Heart left ventricle (tissue), 16 donors: ENCODE results near the gene DYNC1I1. TPM values are rescaled to one million over a fixed set of nuclear protein-coding genes. Genes with fewer than 3 reads are reported as not detected.

Experiments
- ATAC-seq, 4 donors: fragments of 200-7000 bp; cut with Tn5 transposase; one replicate each; pipeline ENCODE4 v1.9.1; 2020 to 2022; ENCODE audit warnings: moderate library complexity in 4 of 4, mild to moderate bottlenecking in 3 of 4, moderate number of reproducible peaks in 1 of 4
- DNase-seq, 5 donors: peaks; one replicate each; pipeline ENCODE4 v3.0.0-alpha.2; 2020
- H3K27ac ChIP-seq, 12 donors: fragments of 200-600 bp; sonication (generic) in 4 of 12; one replicate each; pipeline versions ENCODE4 v1.5.0 to v1.8.0; 2016 to 2022; ENCODE audit warnings: mild to moderate bottlenecking in 2 of 12
- H3K27me3 ChIP-seq, 9 donors: fragments of 200-600 bp; sonication (generic) in 2 of 9; one replicate each; pipeline versions ENCODE4 v1.5.1 to v1.8.0; 2016 to 2022; ENCODE audit warnings: mild to moderate bottlenecking in 3 of 9
- H3K36me3 ChIP-seq, 9 donors: fragments of 200-600 bp; sonication (generic) in 2 of 9; one replicate each; pipeline versions ENCODE4 v1.5.0 to v1.8.0; 2018 to 2022; ENCODE audit warnings: mild to moderate bottlenecking in 2 of 9
- H3K4me1 ChIP-seq, 12 donors: fragments of 200-600 bp; sonication (generic) in 4 of 12; one replicate each; pipeline versions ENCODE4 v1.5.0 to v1.8.0; 2016 to 2022; ENCODE audit warnings: mild to moderate bottlenecking in 3 of 12
- H3K4me3 ChIP-seq, 12 donors: fragments of 200-600 bp; sonication (generic) in 4 of 12; one replicate each; pipeline versions ENCODE4 v1.5.0 to v1.8.0; 2017 to 2022; ENCODE audit warnings: mild to moderate bottlenecking in 9 of 12, moderate library complexity in 4 of 12
- H3K9me3 ChIP-seq, 12 donors: fragments of 200-600 bp; sonication (generic) in 4 of 12; one replicate each; pipeline versions ENCODE4 v1.5.0 to v1.8.0; 2016 to 2022; ENCODE audit warnings: mild to moderate bottlenecking in 1 of 12
- CTCF ChIP-seq, 12 donors: fragments of 200-600 bp; sonication (generic) in 4 of 12; IDR thresholded peaks; one replicate each; pipeline versions ENCODE4 v1.5.0 to v1.8.0; 2018 to 2022; ENCODE audit warnings: antibody characterized with exemption in 12 of 12, mild to moderate bottlenecking in 5 of 12
- POLR2A ChIP-seq, 2 donors: fragments of 450-650 bp; IDR thresholded peaks; one replicate each; pipeline ENCODE4 v1.6.1; 2017; ENCODE audit warnings: antibody characterized with exemption in 2 of 2, mild to moderate bottlenecking in 2 of 2, moderate library complexity in 2 of 2
- WGBS, 4 donors: extraction: QIAGEN DNeasy Blood & Tissue Kit in 2 of 4; methylation state at CpG; one replicate each; pipeline versions ENCODE4 v1.1.5 to v1.1.7; 2013 to 2018; 5-methylcytosine and 5-hydroxymethylcytosine counted together
- intact Hi-C, 10 donors: fragments of 100-400 bp; cut with DNase I; formaldehyde crosslinking; loops; one replicate each; pipeline versions ENCODE4 v1.11.1 to v1.14.2; 2022
- polyA plus RNA-seq, 2 donors: library from polyadenylated mRNA; stranded (reverse); fragments of 200-250 nt; gene quantifications; one replicate each; pipeline ENCODE4 v1.2.3, GENCODE V29; 2013
- total RNA-seq, 9 donors: library from RNA; depleted of rRNA in 2 of 9; stranded (reverse); fragments of >200 nt in 2 of 9; fragmentation: NEBNext Ultra II Directional in 3 of 9; extraction: Animal tissue kit (Norgen Biotek cat#: 25700) in 3 of 9; gene quantifications; one replicate each; pipeline versions ENCODE4 v1.1.0 to v1.2.4, GENCODE V29; 2016 to 2023
- donor health status: ischemic (EF 13 %, LVEDD 7.1; RV severe dilation, severe dysfunction).
- donor health status: healthy with polysubstance abuse.
- donor health status: DM: no; HTN: yes; CAD: no.
- donor health status: DM: no; HTN: no; CAD: no.
- donor health status: ischemic (EF 25% LVEDD 6.9; RV normal size, moderate dysfunction).
- donor health status: ischemic (EF 25% LVEDD 5.7; RV mildly dilated, moderate dysfunction).
- donor health status: healthy.
- donor health status: DM: yes; HTN: yes; CAD: no.
- donor health status: ischemic (EF 35%, LVEDD 5.7; RV mildly dilated, moderate dysfunction).
- donor health status: nonischemic (EF 11% LVEDD 7.7; RV severe dilation, severe dysfunction).
- donor health status: DM: yes; HTN: yes; CAD: no.
- donor health status: PGD.
- donor health status: ischemic (EF 29% LVEDD 5.4; RV normal size, mild dysfunction).
- donor health status: nonischemic (EF 23%, LVEDD 6.1; RV moderate dilation, normal function).

DYNC1I1 gene
- total and polyA plus RNA-seq, 11 donors: 6.1 to 46.8 (median 30.6) TPM

DNA sequence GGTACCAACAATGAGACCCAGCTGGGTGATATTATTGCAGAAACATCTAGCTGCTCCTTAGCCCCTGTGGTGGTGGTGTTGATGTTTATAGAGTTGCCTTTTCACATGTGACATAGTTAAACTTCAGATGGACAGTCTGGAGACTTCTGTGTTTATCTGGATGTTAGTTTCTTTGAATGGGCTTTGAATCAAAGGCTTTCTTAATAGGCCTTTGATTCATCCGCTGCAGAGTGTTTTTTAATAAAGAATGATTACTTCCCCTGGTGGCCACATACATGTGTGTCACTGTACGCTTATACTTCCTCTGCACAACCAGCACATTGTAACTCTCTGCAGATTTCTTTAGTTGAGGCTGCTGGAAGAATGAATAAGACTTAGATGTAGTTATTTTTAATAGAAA, 221.0 kb downstream of the DYNC1I1 start:
- intact Hi-C loops: no loop called here
- 68 to 80% (median 71%) methylated on average over 2 of the region's 2 CpGs for WGBS, 4 donors
- DNase-seq: no peak

DNA sequence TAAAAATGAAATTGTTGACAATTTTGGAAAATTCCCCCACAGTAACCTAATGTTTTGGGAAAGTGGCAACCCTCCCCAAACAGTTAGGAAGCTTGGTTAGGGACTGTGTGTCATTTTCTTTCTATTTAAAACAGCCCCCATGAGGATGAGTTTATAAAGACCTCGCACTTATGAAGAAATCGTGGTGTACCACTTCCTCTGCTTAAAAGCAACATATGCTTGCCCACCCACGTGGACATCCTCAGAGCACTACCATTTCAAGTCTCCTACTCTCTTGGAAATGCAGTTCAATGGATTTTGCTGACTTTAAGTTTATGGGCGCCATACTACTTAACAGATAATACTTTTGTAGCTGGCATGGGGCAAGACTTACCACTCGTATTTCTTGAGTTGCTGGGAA, 223.8 kb downstream of the DYNC1I1 start:
- no peak overlapping the region for H3K4me3 ChIP-seq
- no peak for DNase-seq
- TF ChIP-seq POLR2A (IDR thresholded peaks at IDR 0.05): no peak
- no peak for ATAC-seq
- H3K4me1 ChIP-seq: no peaks in the 10 kb centered on the region
- intact Hi-C loops: no loop called here
- no peaks in the 10 kb centered on the region for H3K9me3 ChIP-seq
- H3K27me3 ChIP-seq: no peaks in the 10 kb centered on the region
- H3K27ac ChIP-seq: no peak overlapping the region
- 65 to 78% (median 71%) methylated on average over 5 of the region's 5 CpGs for WGBS, 4 donors
- peaks cover 0 to 22% (median 0%) of the 10 kb centered on the region in 9 donors for H3K36me3 ChIP-seq

More for the DNA sequence above, 221.0 kb downstream of the DYNC1I1 start:
- Histone ChIP-seq H3K9me3 (no peaks in the 10 kb centered on the region), H3K4me1 (peaks cover 0 to 3% (median 0%) of the 10 kb centered on the region in 12 donors), H3K27me3 (no peaks in the 10 kb centered on the region), H3K27ac (no peak overlapping the region), H3K4me3 (no peak overlapping the region), H3K36me3 (peaks cover 0 to 14% (median 0%) of the 10 kb centered on the region in 9 donors)
- TF ChIP-seq CTCF (IDR thresholded peaks at IDR 0.05) (peak in 1 of 12 donors; percentile 19), POLR2A (IDR thresholded peaks at IDR 0.05) (no peak)
- ATAC-seq: no peak

DNA sequence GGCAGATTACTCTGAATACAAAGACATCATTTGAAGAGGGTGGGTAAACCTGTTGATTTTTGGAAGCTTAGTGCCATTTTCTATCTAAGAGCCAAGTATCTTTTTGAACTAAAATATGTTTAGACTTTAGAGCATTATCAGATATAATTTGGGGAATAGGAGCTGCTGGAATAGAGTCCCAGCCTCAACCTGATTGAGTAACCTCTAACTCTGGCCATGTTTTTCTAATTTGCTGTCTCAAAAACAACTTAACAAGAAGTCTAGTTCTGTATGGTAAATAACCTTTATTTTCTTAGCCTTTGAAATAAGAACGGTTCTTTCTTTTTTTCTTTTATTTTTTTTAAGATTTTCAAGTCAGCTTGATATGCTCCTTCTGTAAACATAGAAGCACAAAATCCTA, 224.5 kb downstream of the DYNC1I1 start:
- Histone ChIP-seq H3K36me3 (peaks cover 0 to 22% (median 0%) of the 10 kb centered on the region in 9 donors), H3K4me3 (no peak overlapping the region), H3K4me1 (no peaks in the 10 kb centered on the region), H3K27me3 (no peaks in the 10 kb centered on the region), H3K27ac (no peak overlapping the region), H3K9me3 (no peaks in the 10 kb centered on the region)
- 75 to 78% (median 77%) methylated on average over 1 of the region's 1 CpG for WGBS, 4 donors
- DNase-seq (no peak), ATAC-seq (no peak)
- intact Hi-C loops: no loop called here
- no peak for TF ChIP-seq CTCF (IDR thresholded peaks at IDR 0.05)
- no peak for TF ChIP-seq POLR2A (IDR thresholded peaks at IDR 0.05)

DNA sequence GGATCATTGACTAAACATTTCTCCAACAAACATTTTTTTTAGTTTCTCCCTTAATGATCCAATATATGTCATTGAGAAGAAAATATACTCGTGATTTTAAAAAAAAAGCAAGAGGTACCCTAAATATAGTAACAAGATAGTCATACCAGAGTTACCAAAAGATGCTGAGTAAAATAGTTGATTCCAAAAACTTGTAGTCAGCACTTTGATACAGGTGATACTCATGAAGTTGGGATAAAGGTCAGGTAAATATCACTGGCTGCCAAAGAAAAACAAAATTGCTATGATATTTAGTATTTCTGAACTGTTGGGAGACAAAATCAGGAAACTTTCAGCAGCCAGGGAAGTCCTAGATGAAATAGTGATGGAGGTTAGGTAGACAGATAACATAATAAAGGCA, 225.3 kb downstream of the DYNC1I1 start:
- intact Hi-C loops: no loop called here
- WGBS, 4 donors: 28 to 41% (median 32%) methylated on average over 1 of the region's 1 CpG

More for the DNA sequence above, 225.3 kb downstream of the DYNC1I1 start:
- TF ChIP-seq CTCF (IDR thresholded peaks at IDR 0.05) (no peak), POLR2A (IDR thresholded peaks at IDR 0.05) (no peak)
- Histone ChIP-seq H3K9me3 (no peaks in the 10 kb centered on the region), H3K27me3 (no peaks in the 10 kb centered on the region), H3K4me1 (no peaks in the 10 kb centered on the region), H3K27ac (no peak overlapping the region), H3K4me3 (no peak overlapping the region), H3K36me3 (peaks cover 0 to 22% (median 0%) of the 10 kb centered on the region in 9 donors)
- ATAC-seq (no peak), DNase-seq (no peak)
